Testis (tissue), 3 donors: ENCODE measurements around the gene REM2. TPM values are rescaled to one million over a fixed set of nuclear protein-coding genes. Genes with fewer than 3 reads are reported as not detected.

ENCODE experiments used
- DNase-seq: peaks from one replicate; pipeline ENCODE4 v3.0.0-alpha.2; 2019
- H3K27ac ChIP-seq, 2 donors: fragments of 200-600 bp; sonication (generic); one replicate each; pipeline ENCODE4 v1.5.1; 2019
- H3K27me3 ChIP-seq: fragments of 200-600 bp; sonication (generic); one replicate; pipeline ENCODE4 v1.5.1; 2019
- H3K36me3 ChIP-seq: fragments of 200-600 bp; sonication (generic); one replicate; pipeline ENCODE4 v1.5.1; 2017; ENCODE audit warnings: low read depth; ENCODE audit errors: missing control alignments
- H3K4me1 ChIP-seq: fragments of 200-600 bp; sonication (generic); one replicate; pipeline ENCODE4 v1.5.1; 2019
- H3K4me3 ChIP-seq, 2 donors: fragments of 200-600 bp; sonication (generic); one replicate each; pipeline ENCODE4 v1.5.1; 2017 to 2019
- H3K9me3 ChIP-seq: fragments of 200-600 bp; sonication (generic); one replicate; pipeline ENCODE4 v1.5.1; 2017
- CTCF ChIP-seq, 3 experiments: fragments of 450-650 bp in 2 of 3; fragments of 200-600 bp in 1 of 3; sonication (generic) in 1 of 3; IDR thresholded peaks; one replicate each; pipeline ENCODE4 v1.5.1; 2016 to 2019; ENCODE audit warnings: antibody characterized with exemption in 3 of 3, mild to moderate bottlenecking in 2 of 3, moderate library complexity in 1 of 3
- POLR2A ChIP-seq: fragments of 450-650 bp; IDR thresholded peaks from one replicate; pipeline ENCODE4 v1.6.1; 2017; ENCODE audit warnings: antibody characterized with exemption, mild to moderate bottlenecking, moderate library complexity
- WGBS, 2 donors: methylation state at CpG; one replicate each; pipeline ENCODE4 v1.1.5; 2018; 5-methylcytosine and 5-hydroxymethylcytosine counted together
- intact Hi-C: fragments of 100-400 bp; cut with DNase I; formaldehyde crosslinking; loops from one replicate; pipeline ENCODE4 v1.15.1; 2023; ENCODE audit warnings: low total_unique reads
- polyA plus RNA-seq: library from polyadenylated mRNA; stranded (reverse); fragments of 350-450 nt; fragmentation: Illumina TruSeq; extraction: RNeasy Lipid Tissue Mini Kit (QIAGEN cat#74804); gene quantifications from one replicate; pipeline ENCODE4 v1.2.3, GENCODE V29; 2014; ENCODE audit warnings: low read depth, low replicate concordance; ENCODE audit not compliant: insufficient read depth
- total RNA-seq, 2 donors: library from RNA; depleted of rRNA; stranded (reverse); fragments of >200 nt; gene quantifications; one replicate each; pipeline ENCODE4 v1.2.3, GENCODE V29; 2016

The REM2 gene
- total and polyA plus RNA-seq, 3 donors from 2014 or later, result 2.4 to 4.8 (median 2.9) TPM

- H3K36me3 ChIP-seq, result no peaks in the 10 kb centered on the region
- H3K4me3 ChIP-seq, result no peak overlapping the region
- no peaks in the 10 kb centered on the region for H3K9me3 ChIP-seq
- intact Hi-C loops, result no loop called here
- H3K27me3 ChIP-seq, result no peaks in the 10 kb centered on the region
- DNase-seq, result no peak
- 35 to 53% methylated on average over 5 of the region's 5 CpGs for WGBS, 2 donors
- no peak for TF ChIP-seq POLR2A
- H3K4me1 ChIP-seq, result no peaks in the 10 kb centered on the region
- H3K27ac ChIP-seq, result no peak overlapping the region
Observed at GRCh38 chr14:22896356-22896755, 13.3 kb downstream of the REM2 start.

- TF ChIP-seq POLR2A (no peak), CTCF (IDR thresholded peaks at IDR 0.05) (no peak)
- Histone ChIP-seq H3K4me3 (no peak overlapping the region), H3K4me1 (no peaks in the 10 kb centered on the region), H3K27ac (no peak overlapping the region), H3K27me3 (no peaks in the 10 kb centered on the region), H3K9me3 (no peaks in the 10 kb centered on the region), H3K36me3 (no peaks in the 10 kb centered on the region)
- 80 to 93% methylated on average over 3 of the region's 3 CpGs for WGBS, 2 donors
- intact Hi-C loops, result no loop called here
- DNase-seq, result no peak
Observed at GRCh38 chr14:22896760-22897159, 13.7 kb downstream of the REM2 start.

- WGBS, 2 donors, result 87 to 96% methylated on average over 1 of the region's 1 CpG
- no peaks in the 10 kb centered on the region for H3K4me1 ChIP-seq
- H3K36me3 ChIP-seq, result no peaks in the 10 kb centered on the region
- no peak overlapping the region for H3K4me3 ChIP-seq
- intact Hi-C loops, result no loop called here
- H3K27ac ChIP-seq, result no peak overlapping the region
- H3K27me3 ChIP-seq, result no peaks in the 10 kb centered on the region
- TF ChIP-seq POLR2A (no peak), CTCF (IDR thresholded peaks at IDR 0.05) (no peak)
- DNase-seq, result no peak
- H3K9me3 ChIP-seq, result no peaks in the 10 kb centered on the region
Observed at GRCh38 chr14:22897357-22897756, 14.3 kb downstream of the REM2 start.

- Histone ChIP-seq H3K27ac (no peak overlapping the region), H3K36me3 (no peaks in the 10 kb centered on the region), H3K27me3 (no peaks in the 10 kb centered on the region), H3K9me3 (no peaks in the 10 kb centered on the region), H3K4me3 (no peak overlapping the region), H3K4me1 (no peaks in the 10 kb centered on the region)
- TF ChIP-seq CTCF (IDR thresholded peaks at IDR 0.05) (no peak), POLR2A (no peak)
- WGBS, 2 donors, result 73 to 74% methylated on average over 8 of the region's 8 CpGs
- DNase-seq, result no peak
- intact Hi-C loops, result no loop called here
Observed at GRCh38 chr14:22898302-22899090, 15.5 kb downstream of the REM2 start.

- TF ChIP-seq POLR2A (no peak), CTCF (IDR thresholded peaks at IDR 0.05) (peak in 1 of 3 experiments; percentile 45)
- intact Hi-C loops, result no loop called here
- no peaks in the 10 kb centered on the region for H3K36me3 ChIP-seq
- no peaks in the 10 kb centered on the region for H3K4me1 ChIP-seq
- peak; percentile 51 for DNase-seq
- no peak overlapping the region for H3K27ac ChIP-seq
- WGBS, 2 donors, result 48 to 54% methylated on average over 3 of the region's 3 CpGs
- no peak overlapping the region for H3K4me3 ChIP-seq
- no peaks in the 10 kb centered on the region for H3K9me3 ChIP-seq
- H3K27me3 ChIP-seq, result no peaks in the 10 kb centered on the region
Observed at GRCh38 chr14:22900081-22900799, 17.2 kb downstream of the REM2 start.
